Upper lobe of left lung (tissue), 4 donors: Measurements from ENCODE around the gene SGK2.

Experiments
- POLR2AphosphoS5 ChIP-seq, 2 donors: sonication (generic); formaldehyde crosslinking; IDR thresholded peaks; one replicate each; pipeline ENCODE4 v1.5.1; 2017; ENCODE audit warnings: antibody characterized with exemption in 2 of 2
- TF ChIP-seq, protein P1 (sequence below), 6 experiments: fragments of 450-650 bp in 4 of 6; fragments of 200-600 bp in 2 of 6; sonication (generic) in 2 of 6; IDR thresholded peaks; one replicate each; pipeline ENCODE4 v1.5.1; 2016 to 2019; ENCODE audit warnings: antibody characterized with exemption in 6 of 6

DNA sequence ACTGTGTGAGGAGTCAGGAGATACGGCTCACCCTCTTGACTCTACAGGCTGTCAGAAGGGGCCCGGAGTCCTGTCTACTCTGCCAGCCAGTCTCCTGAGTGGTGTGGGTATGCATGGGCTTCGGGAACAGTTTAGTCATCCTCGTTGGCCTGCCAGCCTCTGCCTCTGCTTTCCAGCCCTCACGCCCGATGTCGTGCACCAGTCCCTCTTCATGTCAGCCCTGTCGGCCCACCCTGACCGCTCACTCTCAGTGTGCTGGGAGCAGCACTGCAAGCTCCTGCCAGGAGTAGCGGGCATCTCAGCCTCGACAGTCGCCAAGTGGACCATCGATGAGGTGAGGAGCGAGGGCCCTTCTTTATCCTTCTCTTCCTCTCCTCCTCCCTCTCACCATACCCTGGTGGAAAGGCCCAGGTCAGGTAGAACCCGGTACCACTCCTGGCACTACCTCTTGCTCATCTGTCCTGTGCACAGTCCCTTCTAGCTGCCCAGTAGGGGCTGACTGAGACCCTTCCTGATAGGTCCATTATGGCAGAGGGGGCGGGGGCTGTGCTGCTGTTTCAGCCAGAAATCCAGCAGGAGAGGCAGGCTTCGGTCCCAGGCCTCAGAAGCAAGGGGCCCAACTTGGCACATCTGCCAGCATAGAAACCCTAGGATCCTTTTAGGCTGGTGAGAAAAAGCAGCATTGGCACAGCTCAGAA, 18.7 kb upstream of the SGK2 start:
- TF ChIP-seq, protein P1, sequence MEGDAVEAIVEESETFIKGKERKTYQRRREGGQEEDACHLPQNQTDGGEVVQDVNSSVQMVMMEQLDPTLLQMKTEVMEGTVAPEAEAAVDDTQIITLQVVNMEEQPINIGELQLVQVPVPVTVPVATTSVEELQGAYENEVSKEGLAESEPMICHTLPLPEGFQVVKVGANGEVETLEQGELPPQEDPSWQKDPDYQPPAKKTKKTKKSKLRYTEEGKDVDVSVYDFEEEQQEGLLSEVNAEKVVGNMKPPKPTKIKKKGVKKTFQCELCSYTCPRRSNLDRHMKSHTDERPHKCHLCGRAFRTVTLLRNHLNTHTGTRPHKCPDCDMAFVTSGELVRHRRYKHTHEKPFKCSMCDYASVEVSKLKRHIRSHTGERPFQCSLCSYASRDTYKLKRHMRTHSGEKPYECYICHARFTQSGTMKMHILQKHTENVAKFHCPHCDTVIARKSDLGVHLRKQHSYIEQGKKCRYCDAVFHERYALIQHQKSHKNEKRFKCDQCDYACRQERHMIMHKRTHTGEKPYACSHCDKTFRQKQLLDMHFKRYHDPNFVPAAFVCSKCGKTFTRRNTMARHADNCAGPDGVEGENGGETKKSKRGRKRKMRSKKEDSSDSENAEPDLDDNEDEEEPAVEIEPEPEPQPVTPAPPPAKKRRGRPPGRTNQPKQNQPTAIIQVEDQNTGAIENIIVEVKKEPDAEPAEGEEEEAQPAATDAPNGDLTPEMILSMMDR (IDR thresholded peaks at IDR 0.05), result no peak
- no peak for TF ChIP-seq POLR2AphosphoS5 (IDR thresholded peaks at IDR 0.05)
